A549 (cell line): ENCODE measurements around the gene SERPINB2.

Source experiments
- CHD2 ChIP-seq: fragments of 150-350 bp; IDR thresholded peaks from 2 replicates; pipeline ENCODE4 v1.6.1; 2014; ENCODE audit warnings: low read length; ENCODE audit not compliant: partially characterized antibody
- EHF ChIP-seq: fragments of 250-450 bp; sonication (Bioruptor Pico); IDR thresholded peaks from 2 replicates; pipeline ENCODE4 v1.5.0; 2020; ENCODE audit warnings: mild to moderate bottlenecking
- FOSL2 ChIP-seq, 2 experiments: fragments of 450-650 bp in 1 of 2; fragments of >200 bp in 1 of 2; sonication (Bioruptor Twin) in 1 of 2; formaldehyde crosslinking; IDR thresholded peaks; 2 replicates each; pipeline versions ENCODE4 v1.5.0 to v1.6.1; 2016 to 2020; ENCODE audit warnings: mild to moderate bottlenecking in 1 of 2, moderate library complexity in 1 of 2
- HDAC2 ChIP-seq: fragments of 200-600 bp; sonication (generic); IDR thresholded peaks from 2 replicates; pipeline ENCODE4 v1.6.1; 2016
- HOXA7 ChIP-seq: fragments of 250-450 bp; sonication (Bioruptor Pico); IDR thresholded peaks from 2 replicates; pipeline ENCODE4 v1.5.0; 2020; ENCODE audit warnings: mild to moderate bottlenecking, moderate library complexity
- HOXB13 ChIP-seq: fragments of 250-450 bp; sonication (Bioruptor Pico); IDR thresholded peaks from 2 replicates; pipeline ENCODE4 v1.5.0; 2020; ENCODE audit warnings: low read depth, mild to moderate bottlenecking, moderate library complexity
- POLR2A ChIP-seq: IDR thresholded peaks from 2 replicates; pipeline ENCODE4 v1.6.1; 2012; ENCODE audit warnings: mild to moderate bottlenecking, low read length
- RAD21 ChIP-seq, 2 experiments: fragments of >200 bp in 1 of 2; sonication (Bioruptor Twin) in 1 of 2; formaldehyde crosslinking in 1 of 2; IDR thresholded peaks in 1 of 2; conservative IDR thresholded peaks in 1 of 2; 2 replicates in 1 of 2; 3 replicates in 1 of 2; pipeline ENCODE4 v1.6.1; 2012 to 2018; ENCODE audit warnings: inconsistent platforms in 1 of 2
- RCOR1 ChIP-seq: fragments of 150-350 bp; IDR thresholded peaks from 2 replicates; pipeline ENCODE4 v1.6.1; 2014; ENCODE audit warnings: antibody characterized with exemption, low read length, low read depth
- TF ChIP-seq, protein P1 (sequence below): fragments of 150-350 bp; IDR thresholded peaks from 2 replicates; pipeline ENCODE4 v1.6.1; 2014; ENCODE audit warnings: low read depth, mild to moderate bottlenecking, low read length
- TF ChIP-seq, protein P2 (sequence below): fragments of >200 bp; sonication (Bioruptor Twin); formaldehyde crosslinking; IDR thresholded peaks from 3 replicates; pipeline ENCODE4 v1.5.1; 2016
- TF ChIP-seq, protein P3 (sequence below): fragments of >200 bp; sonication (Bioruptor Twin); formaldehyde crosslinking; IDR thresholded peaks from 3 replicates; pipeline ENCODE4 v1.6.1; 2016

DNA sequence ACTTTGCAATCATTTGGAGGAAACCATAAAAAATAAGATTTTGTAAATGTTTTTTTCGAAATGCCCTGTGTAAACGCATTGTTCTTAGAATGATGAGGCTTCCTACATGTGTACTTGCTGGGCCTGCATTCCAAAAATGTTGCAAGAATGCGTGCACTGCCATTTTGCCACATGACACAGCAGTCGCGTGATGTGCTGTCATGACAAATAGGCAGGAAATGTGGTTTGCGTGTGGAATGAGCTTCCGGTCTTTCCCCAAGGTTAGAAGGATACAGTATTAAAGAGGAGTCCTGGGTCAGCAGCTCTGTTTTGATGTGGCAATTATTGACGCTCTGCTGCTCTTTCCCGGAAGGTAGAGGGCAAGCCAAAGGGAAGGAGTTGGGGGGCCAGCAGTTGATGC lies 18.1 kb upstream of the SERPINB2 start:
- TF ChIP-seq CHD2, result no peak
- TF ChIP-seq, protein P1, sequence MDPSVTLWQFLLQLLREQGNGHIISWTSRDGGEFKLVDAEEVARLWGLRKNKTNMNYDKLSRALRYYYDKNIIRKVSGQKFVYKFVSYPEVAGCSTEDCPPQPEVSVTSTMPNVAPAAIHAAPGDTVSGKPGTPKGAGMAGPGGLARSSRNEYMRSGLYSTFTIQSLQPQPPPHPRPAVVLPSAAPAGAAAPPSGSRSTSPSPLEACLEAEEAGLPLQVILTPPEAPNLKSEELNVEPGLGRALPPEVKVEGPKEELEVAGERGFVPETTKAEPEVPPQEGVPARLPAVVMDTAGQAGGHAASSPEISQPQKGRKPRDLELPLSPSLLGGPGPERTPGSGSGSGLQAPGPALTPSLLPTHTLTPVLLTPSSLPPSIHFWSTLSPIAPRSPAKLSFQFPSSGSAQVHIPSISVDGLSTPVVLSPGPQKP, result no peak
- no peak for TF ChIP-seq HDAC2
- TF ChIP-seq, protein P2, sequence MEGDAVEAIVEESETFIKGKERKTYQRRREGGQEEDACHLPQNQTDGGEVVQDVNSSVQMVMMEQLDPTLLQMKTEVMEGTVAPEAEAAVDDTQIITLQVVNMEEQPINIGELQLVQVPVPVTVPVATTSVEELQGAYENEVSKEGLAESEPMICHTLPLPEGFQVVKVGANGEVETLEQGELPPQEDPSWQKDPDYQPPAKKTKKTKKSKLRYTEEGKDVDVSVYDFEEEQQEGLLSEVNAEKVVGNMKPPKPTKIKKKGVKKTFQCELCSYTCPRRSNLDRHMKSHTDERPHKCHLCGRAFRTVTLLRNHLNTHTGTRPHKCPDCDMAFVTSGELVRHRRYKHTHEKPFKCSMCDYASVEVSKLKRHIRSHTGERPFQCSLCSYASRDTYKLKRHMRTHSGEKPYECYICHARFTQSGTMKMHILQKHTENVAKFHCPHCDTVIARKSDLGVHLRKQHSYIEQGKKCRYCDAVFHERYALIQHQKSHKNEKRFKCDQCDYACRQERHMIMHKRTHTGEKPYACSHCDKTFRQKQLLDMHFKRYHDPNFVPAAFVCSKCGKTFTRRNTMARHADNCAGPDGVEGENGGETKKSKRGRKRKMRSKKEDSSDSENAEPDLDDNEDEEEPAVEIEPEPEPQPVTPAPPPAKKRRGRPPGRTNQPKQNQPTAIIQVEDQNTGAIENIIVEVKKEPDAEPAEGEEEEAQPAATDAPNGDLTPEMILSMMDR, result no peak
- no peak for TF ChIP-seq EHF (CRISPR knock-in tag)
- TF ChIP-seq POLR2A, result no peak
- no peak for TF ChIP-seq RAD21 (conservative IDR thresholded peaks at IDR 0.05 in 1 of 2, IDR thresholded peaks at IDR 0.05 in 1 of 2)
- no peak for TF ChIP-seq HOXB13 (CRISPR knock-in tag)
- no peak for TF ChIP-seq HOXA7
- no peak for TF ChIP-seq RCOR1
- TF ChIP-seq, protein P3, sequence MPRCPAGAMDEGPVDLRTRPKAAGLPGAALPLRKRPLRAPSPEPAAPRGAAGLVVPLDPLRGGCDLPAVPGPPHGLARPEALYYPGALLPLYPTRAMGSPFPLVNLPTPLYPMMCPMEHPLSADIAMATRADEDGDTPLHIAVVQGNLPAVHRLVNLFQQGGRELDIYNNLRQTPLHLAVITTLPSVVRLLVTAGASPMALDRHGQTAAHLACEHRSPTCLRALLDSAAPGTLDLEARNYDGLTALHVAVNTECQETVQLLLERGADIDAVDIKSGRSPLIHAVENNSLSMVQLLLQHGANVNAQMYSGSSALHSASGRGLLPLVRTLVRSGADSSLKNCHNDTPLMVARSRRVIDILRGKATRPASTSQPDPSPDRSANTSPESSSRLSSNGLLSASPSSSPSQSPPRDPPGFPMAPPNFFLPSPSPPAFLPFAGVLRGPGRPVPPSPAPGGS, result no peak
- no peak for TF ChIP-seq FOSL2 (IDR thresholded peaks at IDR 0.05)
- no peak for TF ChIP-seq FOSL2 (CRISPR knock-in tag; IDR thresholded peaks at IDR 0.05)
